Endothelial cell of umbilical vein (primary cell): Measurements from ENCODE around the gene CHRD.

Experiments
- CTCF ChIP-seq, 2 donors: IDR thresholded peaks; 1 replicate in 1 of 2; 2 replicates in 1 of 2; pipeline ENCODE4 v1.5.1; 2011; ENCODE audit warnings: low read length in 2 of 2, mild to moderate bottlenecking in 2 of 2, moderate library complexity in 2 of 2, control low read depth in 1 of 2, inconsistent platforms in 1 of 2, low read depth in 1 of 2; ENCODE audit not compliant: insufficient read depth in 1 of 2; ENCODE audit errors: extremely low read depth in 1 of 2
- EZH2 ChIP-seq: IDR thresholded peaks from 2 replicates; pipeline ENCODE4 v1.6.1; 2012; ENCODE audit warnings: borderline replicate concordance, low read depth, mild to moderate bottlenecking, moderate library complexity, low read length, inconsistent platforms; ENCODE audit not compliant: severe bottlenecking
- POLR2AphosphoS5 ChIP-seq: IDR thresholded peaks from 2 replicates; pipeline ENCODE4 v1.6.1; 2012; ENCODE audit warnings: low read depth, mild to moderate bottlenecking, control low read depth, low read length, moderate library complexity; ENCODE audit not compliant: insufficient read depth

- TF ChIP-seq CTCF (IDR thresholded peaks at IDR 0.05; ENCODE audit: extremely low read depth in 1 of 2, insufficient read depth in 1 of 2, low read depth in 1 of 2, low read length in 2 of 2) (no peak), EZH2 (no peak), POLR2AphosphoS5 (no peak)
Observed at GRCh38 chr3:184337399-184337714, 42.5 kb upstream of the CHRD start, which contains the start of gene FAM131A.
